SU-DHL-6 (cell line): ENCODE measurements around the gene SCTR.

Experiments
- CTCF ChIP-seq: fragments of 200-600 bp; sonication (generic); IDR thresholded peaks from one replicate; pipeline ENCODE4 v1.5.1; 2017; ENCODE audit warnings: antibody characterized with exemption, mild to moderate bottlenecking, low read length, moderate library complexity; ENCODE audit not compliant: insufficient read depth, poor library complexity, severe bottlenecking
- EZH2phosphoT487 ChIP-seq: fragments of 200-600 bp; sonication (generic), shearing (Covaris generic); conservative IDR thresholded peaks from 2 replicates; pipeline ENCODE4 v1.6.1; 2018; ENCODE audit warnings: mild to moderate bottlenecking, antibody characterized with exemption, low read length, moderate library complexity, mixed read lengths

DNA sequence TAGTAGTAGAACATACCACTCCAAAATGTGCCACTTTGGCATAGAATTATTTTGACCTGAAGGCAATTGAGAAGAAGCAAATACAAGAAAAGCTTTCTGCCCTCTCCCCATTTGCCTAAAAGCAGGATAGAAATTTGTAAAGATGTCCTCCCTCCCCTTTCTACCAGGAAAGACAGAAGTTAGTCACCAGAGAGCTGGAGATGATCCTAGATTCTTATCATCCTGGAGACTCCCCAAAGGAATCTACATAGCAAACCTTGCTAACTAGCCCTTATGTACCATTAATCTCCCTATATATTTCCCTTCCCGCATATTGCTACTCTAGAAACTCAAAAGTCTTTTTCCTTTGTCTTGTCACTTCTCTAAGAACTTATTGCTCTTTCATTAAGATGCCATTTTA, 105.2 kb downstream of the SCTR start:
- no peak for TF ChIP-seq CTCF
- TF ChIP-seq EZH2phosphoT487 = no peak
